ENCODE measurements around the gene TARBP1.

DNA sequence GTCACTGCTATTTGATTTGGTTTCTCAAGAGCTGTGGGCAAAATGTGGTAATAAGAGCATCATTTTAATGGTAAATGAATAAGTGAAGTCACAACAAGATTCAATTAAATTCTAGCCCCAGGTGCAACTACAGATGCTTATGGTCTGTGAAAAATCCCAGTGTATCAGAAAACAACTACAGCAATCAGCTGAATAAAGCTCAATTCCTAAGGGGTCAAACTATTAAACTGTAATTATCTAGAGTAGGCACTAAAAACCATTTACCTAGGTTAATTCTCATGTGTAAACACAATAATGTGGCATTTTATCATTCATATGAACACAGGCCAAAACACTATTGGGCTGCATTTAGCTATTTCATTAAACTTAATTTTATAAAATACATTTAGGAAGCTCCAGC, 9.6 kb downstream of the TARBP1 start:
- TF ChIP-seq, protein P1, sequence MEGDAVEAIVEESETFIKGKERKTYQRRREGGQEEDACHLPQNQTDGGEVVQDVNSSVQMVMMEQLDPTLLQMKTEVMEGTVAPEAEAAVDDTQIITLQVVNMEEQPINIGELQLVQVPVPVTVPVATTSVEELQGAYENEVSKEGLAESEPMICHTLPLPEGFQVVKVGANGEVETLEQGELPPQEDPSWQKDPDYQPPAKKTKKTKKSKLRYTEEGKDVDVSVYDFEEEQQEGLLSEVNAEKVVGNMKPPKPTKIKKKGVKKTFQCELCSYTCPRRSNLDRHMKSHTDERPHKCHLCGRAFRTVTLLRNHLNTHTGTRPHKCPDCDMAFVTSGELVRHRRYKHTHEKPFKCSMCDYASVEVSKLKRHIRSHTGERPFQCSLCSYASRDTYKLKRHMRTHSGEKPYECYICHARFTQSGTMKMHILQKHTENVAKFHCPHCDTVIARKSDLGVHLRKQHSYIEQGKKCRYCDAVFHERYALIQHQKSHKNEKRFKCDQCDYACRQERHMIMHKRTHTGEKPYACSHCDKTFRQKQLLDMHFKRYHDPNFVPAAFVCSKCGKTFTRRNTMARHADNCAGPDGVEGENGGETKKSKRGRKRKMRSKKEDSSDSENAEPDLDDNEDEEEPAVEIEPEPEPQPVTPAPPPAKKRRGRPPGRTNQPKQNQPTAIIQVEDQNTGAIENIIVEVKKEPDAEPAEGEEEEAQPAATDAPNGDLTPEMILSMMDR (IDR thresholded peaks at IDR 0.05), result no peak
- TF ChIP-seq POLR2A (IDR thresholded peaks at IDR 0.05), result no peak
- no peak for TF ChIP-seq POLR2AphosphoS5 (IDR thresholded peaks at IDR 0.05)
